NCI-H187 treated with DMSO at 0.1 percent for 48 hours (cell line): ENCODE results near the gene DNAJB2.
"Not testable (repeated sequence)": the region's sequence is repeated elsewhere in the genome, so short reads cannot be mapped to it uniquely, and the experiment has no call there.

ENCODE experiments used
- DNase-seq: peaks from one replicate; lab custom pipeline; 2025; lab: John Stamatoyannopoulos, UW

The DNAJB2 gene

DNA sequence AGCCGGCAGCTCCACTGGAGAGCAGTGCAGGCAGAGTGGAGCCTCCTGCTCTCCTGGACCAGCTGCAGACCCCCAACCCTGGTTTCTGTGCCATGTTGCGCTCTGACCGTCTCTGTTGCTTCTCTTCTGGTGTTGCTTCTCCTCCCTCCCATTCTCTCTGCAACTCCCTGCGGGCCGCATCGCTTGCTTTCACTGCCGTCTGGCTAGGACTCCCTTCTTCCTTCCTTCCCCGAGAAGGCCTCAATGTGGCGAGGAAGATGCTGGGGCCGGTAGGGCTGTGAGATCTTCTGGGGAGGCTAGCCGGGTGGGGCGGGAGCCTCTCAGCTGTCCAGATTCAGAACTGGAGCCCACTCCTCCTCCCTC lies 6.2 kb downstream of the DNAJB2 start:
- DNase-seq = no peak

DNA sequence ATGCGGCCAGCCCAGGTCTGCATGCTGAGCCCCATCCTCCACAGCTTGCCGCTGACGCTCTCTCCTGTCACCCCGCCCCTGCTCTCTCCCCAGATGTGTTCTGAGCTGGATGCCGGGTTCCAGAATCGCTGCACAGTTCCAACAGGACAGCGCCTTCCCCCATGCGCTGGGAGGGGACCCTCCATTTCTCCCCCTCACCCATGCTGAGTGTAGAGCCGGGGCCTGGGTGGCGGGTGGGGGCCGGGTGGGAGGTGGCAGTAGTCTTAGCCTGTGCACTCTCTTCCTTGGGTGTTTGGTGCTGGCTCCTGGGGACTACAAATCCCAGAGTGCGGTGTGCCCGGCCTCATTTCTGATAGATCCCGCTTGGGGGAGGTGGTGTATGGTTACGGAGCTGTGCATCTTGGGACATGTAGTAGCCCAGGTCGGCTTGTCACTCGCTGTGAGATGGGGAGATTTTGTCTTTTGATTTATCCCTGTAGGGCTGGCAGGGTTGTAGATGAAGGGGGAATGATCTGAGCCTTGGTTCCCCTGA lies 6.8 kb downstream of the DNAJB2 start:
- DNase-seq = no peak

DNA sequence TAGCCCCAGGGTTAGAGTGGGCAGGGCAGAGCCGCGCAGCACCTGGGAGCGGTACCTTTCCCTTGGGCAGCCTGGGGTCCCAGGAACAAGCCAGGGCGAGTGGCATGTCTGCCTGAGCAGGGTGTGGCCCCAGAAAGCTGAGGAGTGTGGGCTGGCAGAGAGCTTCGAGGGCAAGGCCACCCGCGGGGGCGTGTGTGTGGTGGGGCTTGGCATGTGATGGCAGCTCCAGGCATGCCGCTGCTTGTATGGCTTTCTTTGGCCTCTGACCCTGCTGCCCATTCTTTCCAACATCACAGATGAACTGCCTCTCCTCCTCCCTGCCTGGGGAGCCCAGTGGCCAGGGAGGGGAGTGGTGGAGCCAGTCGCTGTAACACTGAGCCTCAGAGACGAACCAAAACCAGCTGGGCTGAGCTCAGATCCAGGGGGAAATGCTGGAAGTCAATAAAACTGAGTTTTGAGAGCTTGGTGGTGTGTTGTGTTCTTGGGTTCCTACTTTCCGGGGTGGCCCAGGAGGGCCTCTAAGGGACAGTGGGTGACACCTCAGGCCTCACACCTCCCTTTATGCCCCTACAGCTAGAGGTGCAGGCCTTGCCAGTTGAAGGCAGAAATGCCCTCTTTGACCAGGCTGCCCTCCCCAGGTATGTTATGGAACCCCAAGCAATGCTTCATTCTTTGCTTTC lies 7.4 kb downstream of the DNAJB2 start:
- no peak for DNase-seq

DNA sequence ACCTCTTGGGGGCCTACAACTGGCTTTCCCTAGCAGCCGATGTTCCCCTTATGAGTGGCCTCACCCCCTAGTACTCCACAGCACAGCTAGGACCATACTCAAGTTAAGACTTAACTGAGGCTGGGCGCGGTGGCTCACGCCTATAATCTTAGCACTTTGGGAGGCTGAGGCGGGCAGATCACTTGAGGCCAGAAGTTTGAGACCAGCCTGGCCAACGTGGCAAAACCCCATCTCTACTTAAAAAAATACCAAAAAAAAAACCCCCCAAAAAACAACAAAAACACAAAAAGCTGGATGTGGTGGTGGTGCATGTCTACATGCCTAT lies 7.9 kb downstream of the DNAJB2 start:
- not testable (repeated sequence) for DNase-seq

DNA sequence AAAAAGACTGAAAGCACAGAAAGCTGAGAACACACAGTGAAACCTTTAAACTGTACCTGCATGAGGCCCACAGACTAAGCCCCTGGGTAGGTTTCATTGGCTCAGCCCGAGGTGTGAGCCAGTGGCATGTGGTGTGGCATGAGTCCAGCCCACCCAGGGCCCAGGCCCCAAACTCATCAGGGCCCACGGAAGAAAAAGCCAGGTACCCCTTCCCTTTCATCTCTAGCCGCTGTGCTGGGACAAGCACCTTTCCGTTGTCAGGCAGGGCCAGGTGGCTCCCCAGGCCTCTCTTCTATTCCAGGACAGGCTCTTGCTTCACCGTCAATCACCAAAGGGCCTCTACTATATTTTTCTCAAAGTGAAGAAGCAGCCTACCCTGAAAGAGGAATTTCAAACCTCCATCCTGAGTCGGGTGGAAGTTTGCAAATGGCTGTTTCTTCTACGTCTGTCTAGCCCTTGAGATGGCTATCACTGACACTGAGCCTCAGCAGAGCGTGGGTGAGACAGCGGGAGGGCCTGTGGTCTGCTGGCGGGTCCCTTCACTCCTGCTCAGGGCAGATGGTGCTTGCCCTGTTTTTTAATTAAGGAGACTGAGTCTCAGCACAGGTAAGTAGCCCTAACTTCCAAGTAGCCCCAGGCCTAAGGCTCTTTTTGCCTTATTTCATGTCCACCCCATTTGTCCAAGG lies 8.6 kb downstream of the DNAJB2 start:
- DNase-seq = no peak

DNA sequence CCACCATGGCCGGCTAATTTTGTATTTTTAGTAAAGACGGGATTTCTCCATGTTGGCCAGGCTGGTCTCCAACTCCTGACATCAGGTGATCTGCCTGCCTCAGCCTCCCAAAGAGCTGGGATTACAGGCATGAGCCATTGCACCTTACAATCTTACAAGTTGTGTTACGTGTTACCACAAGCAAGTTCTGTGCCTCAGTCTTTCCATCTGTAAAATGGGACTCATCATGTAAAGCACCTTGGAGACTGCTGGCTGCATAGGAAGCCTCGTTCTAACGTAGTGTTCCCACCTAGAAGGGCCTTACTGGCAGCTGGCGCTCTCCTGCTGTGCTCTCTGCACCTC lies 10.0 kb downstream of the DNAJB2 start:
- no peak for DNase-seq

DNA sequence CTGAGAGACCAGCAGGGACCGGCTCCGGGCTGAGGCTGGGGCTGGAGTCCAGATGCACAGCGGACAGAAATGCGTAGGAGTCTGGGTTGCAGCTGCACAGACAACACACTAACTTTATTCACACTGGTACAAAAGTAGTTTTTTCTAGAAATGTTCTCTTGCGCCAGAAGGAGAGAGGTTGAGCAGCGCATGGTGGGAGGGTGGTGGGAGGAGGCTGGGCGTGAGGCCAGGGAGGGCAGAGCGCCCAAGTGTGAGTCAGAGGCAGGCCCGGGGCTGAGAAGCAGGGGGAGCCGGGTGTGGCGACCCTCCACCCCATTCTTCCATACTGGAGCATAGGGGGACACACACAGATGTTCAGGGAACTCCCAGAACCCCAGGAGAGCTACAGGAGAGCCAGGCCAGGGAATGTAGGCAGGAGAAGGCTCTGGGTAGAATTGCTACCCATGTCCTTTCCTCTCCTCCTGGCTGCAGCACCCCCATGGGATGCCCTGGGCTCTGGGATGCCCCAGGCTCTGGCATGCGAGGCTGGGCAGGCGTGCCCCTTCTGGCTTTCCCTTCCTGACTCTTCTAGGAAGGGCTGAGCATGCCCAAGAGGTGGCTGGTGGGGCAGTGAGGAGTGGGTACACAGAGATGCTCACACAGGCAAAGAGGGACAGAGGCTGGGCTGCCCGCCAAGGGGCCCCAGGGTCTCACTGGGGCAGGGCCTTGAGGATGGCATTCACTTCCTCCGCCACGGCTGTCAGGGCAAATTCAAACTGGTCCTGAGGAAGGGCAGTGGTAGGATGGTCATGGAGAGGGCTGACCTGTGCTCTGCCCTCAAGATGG lies 10.6 kb downstream of the DNAJB2 start:
- no peak for DNase-seq

DNA sequence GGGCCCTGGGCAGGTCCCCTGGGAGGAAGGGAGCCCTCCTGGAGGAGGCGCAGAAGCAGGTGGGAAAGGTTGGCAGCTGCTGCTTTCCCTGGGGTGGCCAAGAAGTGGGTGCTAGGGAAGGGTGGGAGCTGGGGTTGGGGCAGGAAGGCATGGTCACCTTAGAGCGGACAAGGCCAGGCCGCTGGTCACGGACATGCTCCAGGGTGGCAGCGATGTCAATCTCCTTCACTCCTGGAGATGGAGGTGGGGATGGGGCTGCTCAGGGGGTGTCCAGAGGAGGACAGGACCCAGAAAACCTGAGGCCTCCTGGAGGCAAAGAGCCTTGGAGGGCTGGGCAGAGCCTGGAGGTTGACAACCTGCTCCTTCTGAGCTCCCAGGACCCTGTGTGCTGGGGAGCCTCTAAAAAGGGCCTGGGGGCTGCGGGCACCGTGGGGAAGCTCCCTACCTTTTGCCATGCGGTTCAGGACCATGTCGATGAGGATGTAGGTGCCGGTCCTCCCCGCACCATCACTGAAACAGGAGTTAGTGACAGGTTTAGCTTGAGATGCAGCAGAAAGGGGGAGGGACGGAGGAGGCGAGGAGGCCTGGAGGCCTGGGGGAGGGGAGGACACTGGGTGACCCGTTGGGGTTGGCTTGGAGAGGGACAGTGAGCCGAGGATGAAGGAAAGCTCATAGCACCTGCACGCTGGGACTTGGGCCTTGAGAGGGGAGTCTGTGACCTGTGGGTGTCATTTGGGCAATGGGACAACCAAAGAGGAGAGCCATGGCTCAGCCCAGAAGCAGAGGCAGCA lies 11.4 kb downstream of the DNAJB2 start:
- no peak for DNase-seq

DNA sequence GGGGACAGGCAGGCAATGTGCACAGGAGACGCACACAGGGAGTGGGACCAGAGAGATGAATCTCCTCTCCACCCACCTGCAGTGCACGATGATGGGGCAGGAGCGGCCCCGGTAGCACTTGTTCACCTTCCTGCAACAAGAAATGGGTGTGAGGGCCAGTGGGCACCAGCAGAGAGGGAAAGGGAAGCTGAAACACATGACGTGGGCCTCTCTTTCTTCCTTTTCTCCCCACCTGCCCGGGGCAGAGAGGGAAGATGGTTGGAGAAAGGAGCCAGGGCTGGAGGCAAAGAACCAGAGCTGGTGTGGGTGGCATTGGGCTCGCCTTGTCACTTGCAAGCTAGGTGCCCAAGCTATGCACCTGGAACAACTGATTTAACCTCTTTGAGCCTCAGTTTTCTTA lies 12.2 kb downstream of the DNAJB2 start:
- DNase-seq = no peak

DNA sequence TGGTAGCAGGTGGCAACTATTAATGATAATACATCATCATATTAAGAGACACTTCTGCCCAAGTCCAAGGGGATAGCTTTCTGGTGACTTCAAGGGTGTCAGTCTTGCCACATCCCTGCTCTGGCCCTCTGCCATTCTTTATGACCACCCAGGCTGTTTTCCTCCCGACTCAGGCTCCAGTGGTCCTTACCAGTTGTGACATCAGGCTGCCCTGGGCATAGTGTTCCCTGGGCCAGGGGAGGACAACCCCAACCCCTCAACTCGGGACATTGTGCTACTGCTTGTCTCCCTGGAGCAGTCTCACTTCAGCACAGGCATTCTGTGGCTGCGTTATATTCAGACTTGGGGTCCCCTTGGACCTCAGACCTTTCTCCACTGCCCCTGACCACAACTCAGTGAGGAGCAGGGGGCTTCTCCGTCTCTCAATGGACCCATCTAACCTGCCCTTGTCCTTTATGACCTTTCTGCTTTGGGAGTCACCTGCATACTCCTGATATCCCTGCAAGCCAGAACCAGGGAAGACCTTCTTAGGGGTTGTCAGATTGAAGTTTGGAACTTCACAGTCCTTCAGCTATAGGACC lies 12.8 kb downstream of the DNAJB2 start:
- no peak for DNase-seq

DNA sequence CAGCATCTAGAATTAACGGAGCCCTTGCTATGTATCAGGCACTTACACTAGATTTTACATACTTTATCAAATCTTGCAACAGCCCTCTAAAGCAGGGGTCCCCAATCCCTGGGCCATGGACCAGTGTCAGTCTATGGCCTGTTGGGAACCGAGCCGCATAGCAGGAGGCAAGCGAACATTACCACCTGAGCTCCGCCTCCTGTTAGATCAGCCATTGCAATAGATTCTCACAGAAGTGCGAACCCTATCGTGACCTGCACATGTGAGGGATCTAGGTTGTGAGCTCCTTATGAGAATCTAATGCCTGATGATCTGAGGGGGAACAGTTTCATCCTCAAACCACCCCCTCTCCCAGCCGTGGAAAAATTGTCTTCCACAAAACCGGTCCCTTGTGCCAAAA lies 13.4 kb downstream of the DNAJB2 start:
- no peak for DNase-seq

DNA sequence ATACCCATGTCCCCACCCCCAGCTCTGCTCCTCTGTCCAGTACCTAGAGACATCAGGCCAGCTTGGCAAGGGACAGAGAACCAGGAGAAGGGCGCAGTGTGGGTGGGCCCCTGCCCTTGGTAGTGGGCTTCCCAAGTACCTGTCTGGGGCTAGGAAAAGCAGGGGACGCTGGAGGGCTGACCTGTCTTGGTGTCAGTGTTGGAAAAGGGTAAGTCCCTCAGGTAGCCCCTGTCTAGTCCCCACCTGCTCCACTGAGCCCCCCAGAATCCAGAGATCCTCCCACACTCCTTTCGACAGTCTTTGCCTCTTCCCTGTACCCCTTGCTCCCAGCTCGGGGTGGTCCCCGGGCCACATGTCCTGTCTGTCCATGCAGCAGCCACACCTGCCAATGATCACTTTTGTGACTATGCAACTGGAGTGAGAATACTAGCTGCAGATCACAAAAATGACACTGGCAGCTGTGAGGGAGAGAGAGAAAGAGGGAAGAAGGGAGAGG lies 14.6 kb downstream of the DNAJB2 start:
- DNase-seq = no peak

DNA sequence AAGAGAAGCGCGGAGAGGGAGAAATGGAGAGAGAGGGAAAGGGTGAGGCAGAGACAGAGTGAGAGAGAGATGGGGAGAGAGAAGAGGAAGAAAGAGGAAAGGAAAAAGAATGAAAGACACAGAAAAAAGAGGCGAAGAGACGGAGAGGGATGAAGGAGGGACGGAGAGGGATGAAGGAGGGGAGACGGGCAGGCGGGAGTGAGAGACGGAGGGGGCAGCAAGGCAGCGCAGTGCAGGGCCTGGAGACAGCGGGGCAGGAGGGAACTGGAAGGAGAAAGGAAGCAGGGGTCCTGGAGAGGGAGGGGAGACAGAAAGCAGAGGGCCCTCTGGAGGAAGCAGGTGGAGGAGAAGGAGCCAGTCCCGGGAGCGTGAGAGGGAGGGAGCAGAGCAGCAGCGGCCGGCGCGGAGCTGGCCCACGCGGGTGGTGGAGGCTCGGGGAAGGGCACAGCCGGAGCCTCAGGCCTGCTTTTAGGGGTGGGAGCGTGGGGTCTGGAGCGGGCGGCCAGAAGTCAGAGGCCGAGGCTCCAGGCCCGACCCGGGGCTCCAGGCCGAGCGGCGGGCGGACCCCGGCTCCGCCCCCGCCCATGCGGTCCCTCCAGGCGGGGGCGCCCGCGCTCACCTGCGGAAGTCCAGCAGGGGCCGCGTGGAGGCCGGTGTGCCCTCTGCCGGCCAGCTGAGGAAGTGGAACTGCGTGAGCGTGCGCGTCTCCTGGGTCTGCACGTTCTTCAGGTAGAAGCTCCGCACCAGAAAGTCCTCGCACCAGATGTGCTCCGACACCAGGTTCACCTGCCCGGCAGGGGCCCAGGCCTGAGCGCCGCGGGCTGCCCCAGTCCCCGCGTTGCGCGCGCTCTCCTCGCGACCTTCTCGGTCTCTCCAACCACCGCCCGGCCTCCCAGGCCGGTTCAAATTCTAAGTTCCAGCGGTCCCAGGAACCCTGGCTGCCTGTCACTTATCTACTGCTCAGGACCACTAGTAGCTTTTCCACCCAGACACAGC lies 15.5 kb downstream of the DNAJB2 start:
- peak; percentile 2 for DNase-seq

DNA sequence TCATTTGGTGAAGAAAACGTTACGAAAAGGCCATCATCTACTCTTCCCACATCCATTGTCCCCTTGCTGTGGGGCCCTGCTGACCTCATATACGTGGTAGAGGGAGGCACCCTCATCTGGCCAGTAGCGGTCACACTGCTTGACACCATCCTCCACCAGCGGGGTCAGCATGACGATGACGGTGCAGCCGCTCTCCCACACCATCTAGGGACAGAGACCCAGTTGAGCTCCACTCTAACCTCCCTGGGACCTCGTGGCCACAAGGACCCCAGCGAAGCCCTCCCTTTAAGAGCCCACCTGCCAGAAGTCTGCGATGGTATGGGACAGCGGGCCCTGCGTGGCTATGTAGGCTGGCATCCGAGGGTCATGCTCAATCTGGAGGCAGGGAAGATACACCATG lies 17.0 kb downstream of the DNAJB2 start:
- DNase-seq = no peak

DNA sequence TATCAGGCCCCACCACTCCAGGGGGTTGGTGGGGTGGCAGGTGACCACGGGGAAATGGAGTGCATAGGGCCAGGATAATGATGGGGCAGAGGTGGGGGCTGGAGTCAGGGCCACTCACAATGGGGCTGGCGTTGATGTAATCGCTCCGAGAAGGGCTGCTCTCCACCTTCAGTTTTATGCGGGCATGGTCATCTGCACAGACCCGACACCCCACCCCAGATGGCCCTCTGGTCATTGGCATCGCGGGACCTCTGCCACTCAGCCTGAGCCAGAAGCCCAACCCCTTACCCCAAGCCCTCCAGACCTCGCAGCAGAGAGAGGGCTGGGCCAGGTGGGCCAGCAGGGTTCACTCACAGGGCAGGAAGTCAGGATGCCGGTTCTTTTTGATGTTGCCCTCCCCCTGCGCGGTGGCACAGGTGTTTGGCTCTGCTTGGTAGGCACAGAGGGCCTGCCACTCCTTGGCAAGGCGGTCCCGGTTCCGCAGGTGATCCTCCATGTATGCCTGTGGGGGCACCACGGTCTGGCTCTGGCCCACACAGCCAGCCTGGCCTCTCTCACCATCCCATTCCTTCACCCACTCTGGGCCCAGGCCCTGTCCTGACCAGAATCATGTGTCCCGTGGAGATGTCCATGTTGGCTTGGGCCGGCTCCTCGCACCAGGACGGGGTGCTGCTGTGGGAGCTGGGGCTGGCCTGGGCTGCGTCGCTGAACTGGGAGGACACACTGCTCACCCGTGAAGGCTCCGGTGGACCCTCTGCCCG lies 17.6 kb downstream of the DNAJB2 start:
- DNase-seq = no peak

DNA sequence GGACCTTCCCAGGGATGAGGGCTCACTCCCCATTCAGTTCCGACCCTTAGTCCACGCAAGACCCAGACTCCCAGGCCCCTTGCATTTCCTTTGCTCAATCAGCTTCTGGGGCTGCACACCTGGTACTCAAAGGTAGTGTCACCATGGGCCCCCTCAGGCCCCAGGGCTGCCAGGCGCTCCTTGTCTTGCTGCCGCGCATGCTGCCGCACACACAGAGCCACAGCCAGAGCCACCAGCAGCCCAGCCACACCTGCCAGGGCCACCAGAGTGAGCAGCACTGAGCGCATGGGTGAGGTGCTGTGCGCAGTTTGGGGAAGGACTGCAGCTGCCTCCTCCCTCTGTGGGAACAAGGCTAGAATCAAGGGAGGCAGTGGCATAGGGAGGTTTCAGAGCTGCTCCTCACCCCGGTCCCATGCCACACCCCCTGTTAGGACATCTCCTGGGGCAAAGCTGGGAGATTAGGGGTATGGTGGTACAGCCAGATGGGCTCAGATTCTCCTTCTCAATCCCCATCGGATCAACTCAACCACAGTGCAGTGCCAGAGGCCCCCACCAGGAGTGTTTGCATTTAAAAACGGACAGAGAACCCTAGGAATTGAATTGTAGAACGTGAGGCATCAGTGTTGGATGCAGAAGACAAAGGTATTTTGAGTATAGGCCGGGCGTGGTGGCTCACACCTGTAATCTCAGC lies 18.7 kb downstream of the DNAJB2 start:
- no peak for DNase-seq

DNA sequence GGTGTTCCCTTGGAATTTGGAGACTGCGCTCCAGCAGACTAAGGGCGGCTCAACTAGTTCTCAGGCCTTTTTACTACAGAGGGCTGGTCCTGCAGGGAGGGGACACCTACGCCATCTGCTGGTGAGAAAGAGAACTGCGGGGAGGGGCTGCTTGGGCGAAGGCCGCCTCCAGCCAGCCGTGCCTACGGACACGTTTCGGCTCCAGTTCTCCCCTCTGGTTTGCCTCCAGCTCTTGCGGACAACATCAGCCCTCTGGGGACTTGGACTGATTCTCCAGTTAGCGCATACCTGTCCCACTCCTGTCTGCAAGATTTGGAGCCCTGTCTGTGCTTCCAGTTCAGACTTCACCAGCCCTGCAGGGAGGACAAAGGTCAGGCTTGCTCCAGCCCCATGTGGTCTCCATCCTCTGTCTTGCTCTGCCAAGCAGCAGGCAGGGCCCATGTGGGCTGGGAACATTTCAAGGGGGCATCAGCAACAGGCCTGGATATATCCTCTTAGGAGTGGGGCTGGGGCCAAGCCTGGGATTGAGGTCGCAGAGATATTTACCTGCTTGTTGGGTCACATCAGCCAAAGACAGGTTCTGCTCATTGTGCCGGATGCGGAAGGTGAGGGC lies 19.7 kb downstream of the DNAJB2 start:
- peak; percentile 2 for DNase-seq

DNA sequence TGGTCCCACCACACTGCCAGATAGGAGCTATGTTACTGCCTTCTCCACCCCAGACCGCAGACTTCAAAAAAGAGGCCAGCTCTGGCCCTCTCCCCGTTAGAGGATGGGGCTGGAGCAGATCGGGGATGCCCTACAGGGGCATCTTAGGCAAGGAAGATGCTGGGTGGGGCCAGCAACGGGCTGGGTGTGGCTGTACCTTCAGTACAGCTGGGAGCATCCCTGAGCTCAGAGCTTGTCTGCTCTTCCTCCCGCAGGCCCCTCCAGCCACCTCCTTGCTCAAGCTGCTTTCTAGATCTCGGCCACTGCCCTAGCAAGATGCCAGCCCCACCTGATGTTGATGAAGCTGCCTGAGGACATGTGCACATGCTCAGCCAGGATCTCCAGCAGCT lies 20.2 kb downstream of the DNAJB2 start:
- no peak for DNase-seq

DNA sequence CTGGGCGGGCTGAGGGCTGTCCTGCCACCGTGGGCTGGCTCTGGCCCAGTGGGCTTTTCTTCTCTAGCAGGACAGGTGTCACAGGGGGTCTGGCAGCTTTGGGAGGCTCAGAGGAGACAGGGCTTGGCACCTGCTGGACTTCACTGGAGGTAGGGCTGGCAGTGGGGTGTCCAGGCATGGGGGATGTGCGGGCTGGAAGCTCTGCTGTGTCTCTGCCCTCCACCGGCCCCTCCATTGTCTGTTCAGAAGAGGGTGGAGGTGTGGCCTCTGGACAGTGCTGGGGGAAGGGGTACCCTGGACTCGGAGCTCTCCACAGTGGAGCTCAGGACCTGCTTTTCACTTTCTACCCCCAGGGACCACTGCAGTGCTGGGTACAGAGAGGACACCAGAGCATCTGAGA lies 20.9 kb downstream of the DNAJB2 start:
- no peak for DNase-seq
